ENCODE measurements around the gene AMZ1. TPM values are rescaled to one million over a fixed set of nuclear protein-coding genes. Genes with fewer than 3 reads are reported as not detected.

The AMZ1 gene
- total and polyA plus RNA-seq, 10 of the 15 experiments (the other 5 are each of a cell fraction or from before 2014, with no cell fraction given), result 0.02 to 2.0 (median 0.69) TPM

- TF ChIP-seq SKIL (IDR thresholded peaks at IDR 0.05; ENCODE audit: low read depth, poor library complexity, severe bottlenecking), result no peak
- no peak for TF ChIP-seq ZZZ3 (IDR thresholded peaks at IDR 0.05; ENCODE audit: control insufficient read depth, insufficient read length, low read depth)
- no peak for TF ChIP-seq ZNF384 (IDR thresholded peaks at IDR 0.05; ENCODE audit: borderline replicate concordance, low read depth, low read length)
- no peak for TF ChIP-seq POLR2AphosphoS2 (IDR thresholded peaks at IDR 0.05; ENCODE audit: low read depth, low read length)
- TF ChIP-seq NFYB (IDR thresholded peaks at IDR 0.05; ENCODE audit: insufficient read depth, low read depth, low read length), result no peak
- no peak for TF ChIP-seq STAT1 (conservative IDR thresholded peaks at IDR 0.05)
Measured at GRCh38 chr7:2760098-2760889, 72.3 kb downstream of the AMZ1 start (continued).

DNA sequence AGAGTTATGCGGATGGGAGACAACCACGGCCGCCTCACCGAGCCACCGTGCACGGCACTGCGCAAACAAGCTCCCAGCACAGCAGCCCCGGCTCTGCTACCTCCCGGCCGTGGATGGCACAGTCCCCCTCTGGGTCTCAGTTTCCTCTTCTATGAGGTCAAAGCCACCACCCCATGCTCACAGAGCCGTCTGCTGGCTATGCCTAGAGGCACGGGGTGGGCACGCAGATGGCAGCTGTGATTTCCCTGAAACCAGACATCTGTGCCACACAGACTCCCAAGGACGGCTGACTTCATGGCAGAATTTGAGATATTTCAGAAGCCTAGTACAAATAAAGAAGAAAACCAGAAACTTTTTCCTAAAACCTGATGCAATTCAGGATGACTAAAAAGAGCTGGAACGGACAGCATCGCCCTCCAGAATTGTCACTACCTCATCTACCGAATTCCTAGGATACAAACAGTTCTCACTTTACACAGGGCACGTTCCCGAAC lies 73.2 kb downstream of the AMZ1 start:
- H4K20me1 ChIP-seq (ENCODE audit: control insufficient read depth, insufficient read depth), result no peaks in the 10 kb centered on the region
- no peaks in the 10 kb centered on the region for H3K9me3 ChIP-seq (replicated peaks; ENCODE audit: control insufficient read depth, insufficient read depth, low read length)
- intact Hi-C loops (cut with micrococcal nuclease; ENCODE audit: unreplicated experiment) (no loop called here), in situ Hi-C loops (cut with MboI) (no loop called here)
- DNase-seq (ENCODE audit: low read depth, low spot score) (no peak), ATAC-seq (no peak), FAIRE-seq (no peak)
- TF ChIP-seq KAT2A (conservative IDR thresholded peaks at IDR 0.05; ENCODE audit: control insufficient read depth, low read depth, low read length), result no peak
- ChIA-PET POLR2A (interaction anchor here (0.9 kb wide), 1 partner anchor 23 kb away, joined by 4 read pairs; no protein-coding TSS in a partner anchor), RAD21 (ENCODE audit: unreplicated experiment) (interaction anchor here (1.0 to 2.1 kb wide), 4 partner anchors 11 to 45 kb away, joined by 3 to 9 read pairs (median 4); no protein-coding TSS in a partner anchor), SMC1A (ENCODE audit: uncharacterized antibody, unreplicated experiment) (interaction anchor here (0.9 to 5.3 kb wide), 7 partner anchors 9 to 52 kb away, joined by 3 to 28 read pairs (median 9); no protein-coding TSS in a partner anchor), CTCF (interaction anchor here (0.9 to 5.6 kb wide), 5 partner anchors 9 to 103 kb away, joined by 3 to 33 read pairs (median 4); no protein-coding TSS in a partner anchor)
- no peak overlapping the region for H3K4me2 ChIP-seq (ENCODE audit: control insufficient read depth, insufficient read depth)
- peaks cover 2% of the 10 kb centered on the region for H3K79me2 ChIP-seq (ENCODE audit: control insufficient read depth, insufficient read depth, low read length)
- no peak overlapping the region for H3K9ac ChIP-seq (ENCODE audit: control insufficient read depth, insufficient read depth, low read length)
- no peak overlapping the region for H2AFZ ChIP-seq (ENCODE audit: control insufficient read depth, low read depth, low read length)
- H3K4me1 ChIP-seq (ENCODE audit: control insufficient read depth, insufficient read depth, low read length), result peaks cover 37% of the 10 kb centered on the region
- no peaks in the 10 kb centered on the region for H3K27me3 ChIP-seq (replicated peaks in 1 of 2; ENCODE audit: control insufficient read depth in 2 of 2, insufficient read depth in 2 of 2, low read length in 1 of 2)
- 99% methylated on average over 18 of the region's 19 CpGs for WGBS (ENCODE audit: insufficient coverage, insufficient replicate concordance, low lambda C conversion rate, missing lambda C conversion rate)
- H3K36me3 ChIP-seq (ENCODE audit: control insufficient read depth in 2 of 2, insufficient read depth in 2 of 2, low read length in 1 of 2), result peaks cover 0 to 4% of the 10 kb centered on the region in 2 experiments; a peak in 2 of 4 replicates
- no peak overlapping the region for H3K4me3 ChIP-seq
- BruUV-seq (replicated peaks), result no TSS peak
- H3K27ac ChIP-seq (ENCODE audit: control insufficient read depth, insufficient read depth), result no peak overlapping the region

All from GM12878 (cell line).